Fibroblast of lung (primary cell): ENCODE measurements around the gene NOP9.

Source experiments
- CTCF ChIP-seq, 2 donors: IDR thresholded peaks in 1 of 2; conservative IDR thresholded peaks in 1 of 2; 1 replicate in 1 of 2; 2 replicates in 1 of 2; pipeline ENCODE4 v1.5.1; 2011 to 2012; ENCODE audit warnings: low read length in 2 of 2, control low read depth in 1 of 2, inconsistent platforms in 1 of 2, low read depth in 1 of 2, mild to moderate bottlenecking in 1 of 2
- EZH2 ChIP-seq: IDR thresholded peaks from 2 replicates; pipeline ENCODE4 v1.5.1; 2012; ENCODE audit warnings: low read length, control low read depth, mild to moderate bottlenecking; ENCODE audit errors: missing control alignments

GRCh38 chr14:24342889-24343288, 43.2 kb downstream of the NOP9 start:
- TF ChIP-seq EZH2 (no peak), CTCF (conservative IDR thresholded peaks at IDR 0.05 in 1 of 2, IDR thresholded peaks at IDR 0.05 in 1 of 2; ENCODE audit: low read depth in 1 of 2, low read length in 2 of 2) (no peak)
